IMR-90 (cell line): ENCODE data around the gene CELA1. TPM values are rescaled to one million over a fixed set of nuclear protein-coding genes. Genes with fewer than 3 reads are reported as not detected.

Source experiments
- ATAC-seq: fragments of 200-7000 bp; cut with Tn5 transposase; 2 replicates; pipeline ENCODE4 v1.9.1; 2020; ENCODE audit warnings: low read depth, mild to moderate bottlenecking, moderate library complexity
- BruUV-seq: library from RNA; stranded (reverse); fragments of 400-500 nt; replicated peaks from 2 replicates; lab custom pipeline; 2021; lab: Mats Ljungman, UMichigan
- CTCF ChIA-PET: fragments of 300-600 bp; formaldehyde crosslinking; extraction: SDS; loops from one replicate; lab custom pipeline; 2021; ENCODE audit warnings: antibody characterized with exemption; lab: Yijun Ruan, JAX
- POLR2A ChIA-PET: fragments of 300-600 bp; sonication (Branson Sonifier 250); formaldehyde crosslinking; loops from one replicate; lab custom pipeline; 2022; ENCODE audit warnings: antibody characterized with exemption; ENCODE audit not compliant: unreplicated experiment; lab: Charles Lee
- DNase-seq: peaks from one replicate; pipeline ENCODE4 v3.0.0; 2013
- H2AFZ ChIP-seq: replicated peaks from 2 replicates; pipeline ENCODE3; 2013; ENCODE audit warnings: low read length, mild to moderate bottlenecking; ENCODE audit not compliant: poor library complexity
- H2AK5ac ChIP-seq: 2 replicates; pipeline ENCODE4 v1.6.1; 2013; ENCODE audit warnings: low read depth, low read length, inconsistent platforms
- H2AK9ac ChIP-seq: replicated peaks from 2 replicates; pipeline ENCODE3; 2013; ENCODE audit warnings: mild to moderate bottlenecking, low read depth, low read length, moderate library complexity; ENCODE audit not compliant: poor library complexity
- H2BK120ac ChIP-seq: 2 replicates; pipeline ENCODE4 v1.6.1; 2013; ENCODE audit warnings: low read depth, low read length, inconsistent platforms
- H2BK15ac ChIP-seq: 3 replicates; pipeline ENCODE4 v1.6.1; 2013; ENCODE audit warnings: low read depth, low read length, inconsistent platforms
- H2BK20ac ChIP-seq: 2 replicates; pipeline ENCODE4 v1.6.1; 2013; ENCODE audit warnings: low read depth, mild to moderate bottlenecking, inconsistent platforms, low read length, moderate library complexity
- H2BK5ac ChIP-seq: 2 replicates; pipeline ENCODE4 v1.6.1; 2013; ENCODE audit warnings: mild to moderate bottlenecking, low read depth, low read length, inconsistent platforms; ENCODE audit not compliant: poor library complexity, severe bottlenecking
- H3K14ac ChIP-seq: replicated peaks from 2 replicates; pipeline ENCODE4 v1.6.1; 2013; ENCODE audit warnings: low read depth, low read length, inconsistent platforms
- H3K18ac ChIP-seq: 2 replicates; pipeline ENCODE4 v1.6.1; 2013; ENCODE audit warnings: low read depth, low read length, control low read depth
- H3K23ac ChIP-seq: 2 replicates; pipeline ENCODE4 v1.6.1; 2013; ENCODE audit warnings: low read depth, low read length, inconsistent platforms
- H3K27ac ChIP-seq: 2 replicates; pipeline ENCODE4 v1.5.1; 2013; ENCODE audit warnings: mild to moderate bottlenecking, control low read depth, low read length; ENCODE audit not compliant: insufficient read depth
- H3K27me3 ChIP-seq: 2 replicates; pipeline ENCODE4 v1.6.1; 2013; ENCODE audit warnings: low read length; ENCODE audit not compliant: control insufficient read depth, insufficient read depth
- H3K36me3 ChIP-seq: 2 replicates; pipeline ENCODE4 v1.6.1; 2013; ENCODE audit warnings: low read length, mixed read lengths; ENCODE audit not compliant: control insufficient read depth, insufficient read depth
- H3K4ac ChIP-seq: 2 replicates; pipeline ENCODE4 v1.6.1; 2013; ENCODE audit warnings: low read depth, low read length, inconsistent platforms
- H3K4me1 ChIP-seq: 2 replicates; pipeline ENCODE4 v1.6.1; 2013; ENCODE audit warnings: low read length, mixed read lengths; ENCODE audit not compliant: control insufficient read depth, insufficient read depth
- H3K4me2 ChIP-seq: 2 replicates; pipeline ENCODE4 v1.6.1; 2013; ENCODE audit warnings: low read depth, mild to moderate bottlenecking, control low read depth, low read length, moderate library complexity
- H3K4me3 ChIP-seq: 2 replicates; pipeline ENCODE4 v1.5.1; 2013; ENCODE audit warnings: low read depth, mild to moderate bottlenecking, control low read depth, low read length, moderate library complexity; ENCODE audit not compliant: insufficient read depth
- H3K56ac ChIP-seq: 2 replicates; pipeline ENCODE4 v1.6.1; 2013; ENCODE audit warnings: low read length, inconsistent platforms; ENCODE audit not compliant: insufficient read depth; ENCODE audit errors: extremely low read depth
- H3K79me1 ChIP-seq, 2 experiments: 2 replicates each; pipeline ENCODE4 v1.6.1; 2013; ENCODE audit warnings: low read length in 2 of 2, inconsistent platforms in 1 of 2, low read depth in 1 of 2
- H3K9ac ChIP-seq: 2 replicates; pipeline ENCODE4 v1.6.1; 2013; ENCODE audit warnings: low read depth, low read length, control low read depth
- H3K9me1 ChIP-seq: 2 replicates; pipeline ENCODE4 v1.6.1; 2013; ENCODE audit warnings: low read length, inconsistent platforms; ENCODE audit not compliant: insufficient read depth
- H3K9me3 ChIP-seq: 2 replicates; pipeline ENCODE4 v1.6.1; 2013; ENCODE audit warnings: low read length; ENCODE audit not compliant: control insufficient read depth, insufficient read depth
- H4K20me1 ChIP-seq: 2 replicates; pipeline ENCODE4 v1.6.1; 2013; ENCODE audit warnings: low read length, inconsistent platforms; ENCODE audit not compliant: insufficient read depth
- H4K5ac ChIP-seq: 2 replicates; pipeline ENCODE4 v1.6.1; 2013; ENCODE audit warnings: mild to moderate bottlenecking, low read depth, low read length, control low read depth
- H4K8ac ChIP-seq, 2 experiments: 2 replicates each; pipeline ENCODE4 v1.6.1; 2013; ENCODE audit warnings: low read depth in 2 of 2, low read length in 2 of 2, control low read depth in 1 of 2, inconsistent platforms in 1 of 2
- H4K91ac ChIP-seq: 2 replicates; pipeline ENCODE4 v1.6.1; 2013; ENCODE audit warnings: low read depth, low read length, inconsistent platforms; ENCODE audit not compliant: insufficient read depth
- CTCF ChIP-seq: conservative IDR thresholded peaks from 2 replicates; pipeline ENCODE4 v1.5.1; 2012; ENCODE audit warnings: mild to moderate bottlenecking, low read depth, low read length, improper control_type of control experiment
- MXI1 ChIP-seq: IDR thresholded peaks from 2 replicates; pipeline ENCODE4 v1.6.1; 2012; ENCODE audit warnings: low read depth, mild to moderate bottlenecking, low read length, moderate library complexity, borderline replicate concordance
- WGBS, 2 experiments: methylation state at CpG; one replicate each; pipeline versions ENCODE4 v1.1.5 to v1.1.7; 2013; ENCODE audit warnings: missing lambda C conversion rate in 2 of 2; ENCODE audit not compliant: insufficient read length in 1 of 2; ENCODE audit errors: extremely low coverage in 2 of 2; 5-methylcytosine and 5-hydroxymethylcytosine counted together
- dilution Hi-C: fragments of 300-500 bp; cut with HindIII; formaldehyde crosslinking; loops from one replicate; pipeline ENCODE4 v1.14.3; 2018; ENCODE audit warnings: low sequenced_read_pairs; ENCODE audit not compliant: unreplicated experiment
- in situ Hi-C: fragments of 300-500 bp; cut with MboI; formaldehyde crosslinking; loops from 3 replicates; pipeline ENCODE4 v1.14.3; 2019; ENCODE audit warnings: low sequenced_read_pairs, inconsistent platforms, mixed read lengths
- intact Hi-C: fragments of 100-400 bp; cut with micrococcal nuclease; formaldehyde crosslinking; loops from 2 replicates; pipeline ENCODE4 v1.10.0; 2022
- polyA plus RNA-seq, 3 experiments: library from polyadenylated mRNA; depleted of rRNA; stranded (reverse); fragments of >200 nt; gene quantifications; 2 replicates each; pipeline ENCODE4 v1.2.3, GENCODE V29; 2012; ENCODE audit warnings: low replicate concordance in 1 of 3
- total RNA-seq: library from RNA; depleted of rRNA; stranded (reverse); fragments of >200 nt; gene quantifications from 2 replicates; pipeline ENCODE4 v1.2.3, GENCODE V29; 2012

CELA1 gene
- total and polyA plus RNA-seq, 2 of the 4 experiments (the other 2 are of a cell fraction), result not detected

GRCh38 chr12:51361161-51362016 is 14.9 kb upstream of the CELA1 start:
- Histone ChIP-seq H2BK5ac (no peak overlapping the region), H3K4me2 (no peak overlapping the region), H4K20me1 (no peaks in the 10 kb centered on the region), H3K27ac (no peak overlapping the region), H2AK5ac (no peak overlapping the region), H2BK120ac (no peak overlapping the region), H2BK20ac (no peak overlapping the region), H3K9ac (no peak overlapping the region), H3K79me1 (no peaks in the 10 kb centered on the region), H2AFZ (no peak overlapping the region), H2AK9ac (peak overlapping the region; percentile 45), H3K14ac (no peak overlapping the region), H3K9me3 (no peaks in the 10 kb centered on the region), H3K27me3 (peaks cover 3% of the 10 kb centered on the region; the same call in 1 of the 2 replicates), H4K91ac (no peak overlapping the region), H3K23ac (no peak overlapping the region), H3K18ac (no peak overlapping the region), H2BK15ac (no peak overlapping the region), H3K56ac (no peak overlapping the region), H4K5ac (no peak overlapping the region), H3K36me3 (0 out of 2 replicates have a peak, but pooled peaks cover 1% of the 10 kb centered on the region), H3K4me1 (peaks cover 2% of the 10 kb centered on the region), H4K8ac (no peak overlapping the region), H3K9me1 (peaks cover 12% of the 10 kb centered on the region; the same call in 1 of the 2 replicates), H3K4ac (no peak overlapping the region), H3K4me3 (no peak overlapping the region)
- DNase-seq (no peak), ATAC-seq (peak; percentile 35; the same call in 1 of the 2 replicates)
- no TSS peak for BruUV-seq
- 80% methylated on average over 1 of the region's 8 CpGs; no CpG with 5 or more reads in 1 of the 2 experiments for WGBS, 2 experiments
- dilution Hi-C loops (no loop called here), in situ Hi-C loops (loop anchor here (25.0 kb wide), 1 partner anchor 849 kb away; the partner anchor contains the start of gene DIP2B), intact Hi-C loops (no loop called here)
- TF ChIP-seq CTCF (0 out of 2 replicates have a peak, but pooled peaks have one; percentile 21), MXI1 (no peak)
- CTCF ChIA-PET, result interaction anchor here (0.5 to 0.8 kb wide), 2 partner anchors 293 to 463 kb away, joined by 3 read pairs; no protein-coding TSS in a partner anchor
- POLR2A ChIA-PET, result no interaction called here
